Breast epithelium (tissue), 3 donors: ENCODE data around the gene GNB1.
"Not testable (repeated sequence)": the region's sequence is repeated elsewhere in the genome, so short reads cannot be mapped to it uniquely, and the experiment has no call there.

Experiments used
- POLR2A ChIP-seq: fragments of 450-650 bp; IDR thresholded peaks from one replicate; pipeline ENCODE4 v1.6.1; 2016; ENCODE audit warnings: antibody characterized with exemption, mild to moderate bottlenecking, moderate library complexity
- POLR2AphosphoS5 ChIP-seq, 3 donors: sonication (generic); formaldehyde crosslinking; IDR thresholded peaks; one replicate each; pipeline ENCODE4 v1.6.1; 2017; ENCODE audit warnings: antibody characterized with exemption in 3 of 3

GRCh38 chr1:1737675-1738590 is 153.0 kb downstream of the GNB1 start:
- TF ChIP-seq POLR2A; POLR2AphosphoS5 (IDR thresholded peaks at IDR 0.05): not testable (repeated sequence)
